WTC11 (cell line): ENCODE measurements around the gene CREBBP. TPM values are rescaled to one million over a fixed set of nuclear protein-coding genes. Genes with fewer than 3 reads are reported as not detected.
A peak's percentile ranks its signal among the peaks of the same experiment; 100 is the strongest.

Experiments used
- ATAC-seq: fragments of 200-7000 bp; cut with Tn5 transposase; 2 replicates; pipeline ENCODE4 v1.10.0; 2021; ENCODE audit warnings: mild to moderate bottlenecking, moderate library complexity
- CTCF ChIA-PET: fragments of 300-600 bp; sonication (Branson Sonifier 250); formaldehyde crosslinking; loops from one replicate; lab custom pipeline; 2021; ENCODE audit warnings: antibody characterized with exemption; lab: Charles Lee
- POLR2A ChIA-PET: fragments of 350-600 bp; sonication (Branson Sonifier 250); formaldehyde crosslinking; loops from one replicate; lab custom pipeline; 2021; ENCODE audit warnings: antibody characterized with exemption; lab: Charles Lee
- DNase-seq: peaks from one replicate; pipeline ENCODE4 v3.0.0; 2021; ENCODE audit warnings: low spot score
- H3K27ac Mint-ChIP-seq: 2 replicates; pipeline ENCODE4 v1.8.0; 2021; ENCODE audit warnings: mixed read lengths
- H3K27me3 Mint-ChIP-seq: 2 replicates; pipeline ENCODE4 v1.8.0; 2021; ENCODE audit warnings: low read depth, mild to moderate bottlenecking, moderate library complexity, mixed read lengths
- H3K36me3 Mint-ChIP-seq: 2 replicates; pipeline ENCODE4 v1.8.0; 2021; ENCODE audit warnings: mixed read lengths
- H3K4me1 Mint-ChIP-seq: 2 replicates; pipeline ENCODE4 v1.8.0; 2022; ENCODE audit warnings: mixed read lengths
- H3K4me3 Mint-ChIP-seq: 2 replicates; pipeline ENCODE4 v1.8.0; 2021; ENCODE audit warnings: mild to moderate bottlenecking, moderate library complexity, mixed read lengths
- H3K9me3 Mint-ChIP-seq: 2 replicates; pipeline ENCODE4 v1.8.0; 2021; ENCODE audit warnings: mixed read lengths
- FOXK1 ChIP-seq: sonication (generic); formaldehyde crosslinking; IDR thresholded peaks from 2 replicates; pipeline ENCODE4 v1.8.0; 2022; ENCODE audit warnings: mild to moderate bottlenecking, moderate library complexity, missing genetic modification reagents
- FOXP1 ChIP-seq: sonication (generic); formaldehyde crosslinking; IDR thresholded peaks from 2 replicates; pipeline ENCODE4 v1.8.0; 2022; ENCODE audit warnings: missing genetic modification reagents, mild to moderate bottlenecking, moderate library complexity, borderline replicate concordance
- GABPB1 ChIP-seq: sonication (generic); formaldehyde crosslinking; IDR thresholded peaks from 2 replicates; pipeline ENCODE4 v1.8.1; 2023; ENCODE audit warnings: mild to moderate bottlenecking, missing genetic modification reagents
- MXD4 ChIP-seq: fragments of 250-450 bp; sonication (Bioruptor Pico); IDR thresholded peaks from 2 replicates; pipeline ENCODE4 v1.8.0; 2021; ENCODE audit warnings: mild to moderate bottlenecking, moderate library complexity, borderline replicate concordance
- NFE2L1 ChIP-seq: sonication (generic); formaldehyde crosslinking; IDR thresholded peaks from 2 replicates; pipeline ENCODE4 v1.8.1; 2023; ENCODE audit warnings: missing genetic modification reagents
- NR1H2 ChIP-seq: sonication (generic); formaldehyde crosslinking; IDR thresholded peaks from 2 replicates; pipeline ENCODE4 v1.9.0; 2021; ENCODE audit warnings: mild to moderate bottlenecking, moderate library complexity, missing genetic modification reagents
- ZNF121 ChIP-seq: sonication (generic); formaldehyde crosslinking; IDR thresholded peaks from 2 replicates; pipeline ENCODE4 v1.8.0; 2023; ENCODE audit warnings: missing genetic modification reagents
- ZNF232 ChIP-seq: sonication (generic); formaldehyde crosslinking; IDR thresholded peaks from 2 replicates; pipeline ENCODE4 v1.8.0; 2022; ENCODE audit warnings: mild to moderate bottlenecking, missing genetic modification reagents
- ZNF423 ChIP-seq: fragments of 250-450 bp; sonication (Bioruptor Pico); IDR thresholded peaks from 2 replicates; pipeline ENCODE4 v2.1.2; 2022; ENCODE audit warnings: mild to moderate bottlenecking, moderate library complexity
- total RNA-seq: library from RNA; stranded (reverse); gene quantifications from 3 replicates; pipeline ENCODE4 v1.2.3, GENCODE V29; 2021
- TF ChIP-seq, protein P1 (sequence below): sonication (generic); formaldehyde crosslinking; IDR thresholded peaks from 2 replicates; pipeline ENCODE4 v1.8.0; 2022; ENCODE audit warnings: mild to moderate bottlenecking, missing genetic modification reagents
- TF ChIP-seq, protein P2 (sequence below): sonication (generic); formaldehyde crosslinking; IDR thresholded peaks from 2 replicates; pipeline ENCODE4 v1.8.1; 2022; ENCODE audit warnings: low read depth, missing genetic modification reagents, borderline replicate concordance
- TF ChIP-seq, protein P3 (sequence below): sonication (generic); formaldehyde crosslinking; IDR thresholded peaks from 2 replicates; pipeline ENCODE4 v1.8.1; 2022; ENCODE audit warnings: low read depth, mild to moderate bottlenecking, moderate library complexity, missing genetic modification reagents, borderline replicate concordance
- TF ChIP-seq, protein P4 (sequence below): sonication (generic); formaldehyde crosslinking; conservative IDR thresholded peaks from 2 replicates; pipeline ENCODE4 v1.8.1; 2023; ENCODE audit warnings: mild to moderate bottlenecking, low read depth, missing genetic modification reagents, moderate library complexity

The CREBBP gene
- total RNA-seq, 1 experiment from 2014 or later: 49.6 TPM

DNA sequence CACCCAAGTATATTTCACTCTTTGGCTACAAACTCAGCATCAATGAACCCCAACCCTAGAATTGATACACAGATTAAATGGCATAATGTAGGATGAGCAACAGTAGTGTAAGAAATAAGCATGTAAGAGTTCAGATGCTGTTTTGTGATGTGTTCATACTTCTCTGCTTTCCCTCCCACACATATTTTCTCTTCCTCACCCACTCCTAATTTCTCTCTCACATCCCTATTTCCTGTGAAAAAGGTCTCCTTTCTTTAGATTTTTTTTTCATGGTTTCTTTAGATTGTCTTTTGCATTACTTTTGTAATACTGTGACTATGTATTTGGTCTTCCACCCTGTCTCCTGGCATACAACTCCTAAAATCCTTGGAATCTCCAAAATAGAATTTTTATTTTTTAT, 21.7 kb downstream of the CREBBP start (continued):
- TF ChIP-seq, protein P1, sequence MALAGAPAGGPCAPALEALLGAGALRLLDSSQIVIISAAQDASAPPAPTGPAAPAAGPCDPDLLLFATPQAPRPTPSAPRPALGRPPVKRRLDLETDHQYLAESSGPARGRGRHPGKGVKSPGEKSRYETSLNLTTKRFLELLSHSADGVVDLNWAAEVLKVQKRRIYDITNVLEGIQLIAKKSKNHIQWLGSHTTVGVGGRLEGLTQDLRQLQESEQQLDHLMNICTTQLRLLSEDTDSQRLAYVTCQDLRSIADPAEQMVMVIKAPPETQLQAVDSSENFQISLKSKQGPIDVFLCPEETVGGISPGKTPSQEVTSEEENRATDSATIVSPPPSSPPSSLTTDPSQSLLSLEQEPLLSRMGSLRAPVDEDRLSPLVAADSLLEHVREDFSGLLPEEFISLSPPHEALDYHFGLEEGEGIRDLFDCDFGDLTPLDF: no peak
- TF ChIP-seq, protein P2, sequence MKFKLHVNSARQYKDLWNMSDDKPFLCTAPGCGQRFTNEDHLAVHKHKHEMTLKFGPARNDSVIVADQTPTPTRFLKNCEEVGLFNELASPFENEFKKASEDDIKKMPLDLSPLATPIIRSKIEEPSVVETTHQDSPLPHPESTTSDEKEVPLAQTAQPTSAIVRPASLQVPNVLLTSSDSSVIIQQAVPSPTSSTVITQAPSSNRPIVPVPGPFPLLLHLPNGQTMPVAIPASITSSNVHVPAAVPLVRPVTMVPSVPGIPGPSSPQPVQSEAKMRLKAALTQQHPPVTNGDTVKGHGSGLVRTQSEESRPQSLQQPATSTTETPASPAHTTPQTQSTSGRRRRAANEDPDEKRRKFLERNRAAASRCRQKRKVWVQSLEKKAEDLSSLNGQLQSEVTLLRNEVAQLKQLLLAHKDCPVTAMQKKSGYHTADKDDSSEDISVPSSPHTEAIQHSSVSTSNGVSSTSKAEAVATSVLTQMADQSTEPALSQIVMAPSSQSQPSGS (CRISPR knock-in tag): no peak
- TF ChIP-seq FOXK1 (CRISPR knock-in tag) (no peak), NR1H2 (no peak), NFE2L1 (CRISPR knock-in tag) (no peak), MXD4 (CRISPR knock-in tag) (no peak), FOXP1 (no peak), ZNF423 (CRISPR knock-in tag) (no peak)
- TF ChIP-seq, protein P3, sequence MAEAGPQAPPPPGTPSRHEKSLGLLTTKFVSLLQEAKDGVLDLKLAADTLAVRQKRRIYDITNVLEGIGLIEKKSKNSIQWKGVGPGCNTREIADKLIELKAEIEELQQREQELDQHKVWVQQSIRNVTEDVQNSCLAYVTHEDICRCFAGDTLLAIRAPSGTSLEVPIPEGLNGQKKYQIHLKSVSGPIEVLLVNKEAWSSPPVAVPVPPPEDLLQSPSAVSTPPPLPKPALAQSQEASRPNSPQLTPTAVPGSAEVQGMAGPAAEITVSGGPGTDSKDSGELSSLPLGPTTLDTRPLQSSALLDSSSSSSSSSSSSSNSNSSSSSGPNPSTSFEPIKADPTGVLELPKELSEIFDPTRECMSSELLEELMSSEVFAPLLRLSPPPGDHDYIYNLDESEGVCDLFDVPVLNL: no peak

DNA sequence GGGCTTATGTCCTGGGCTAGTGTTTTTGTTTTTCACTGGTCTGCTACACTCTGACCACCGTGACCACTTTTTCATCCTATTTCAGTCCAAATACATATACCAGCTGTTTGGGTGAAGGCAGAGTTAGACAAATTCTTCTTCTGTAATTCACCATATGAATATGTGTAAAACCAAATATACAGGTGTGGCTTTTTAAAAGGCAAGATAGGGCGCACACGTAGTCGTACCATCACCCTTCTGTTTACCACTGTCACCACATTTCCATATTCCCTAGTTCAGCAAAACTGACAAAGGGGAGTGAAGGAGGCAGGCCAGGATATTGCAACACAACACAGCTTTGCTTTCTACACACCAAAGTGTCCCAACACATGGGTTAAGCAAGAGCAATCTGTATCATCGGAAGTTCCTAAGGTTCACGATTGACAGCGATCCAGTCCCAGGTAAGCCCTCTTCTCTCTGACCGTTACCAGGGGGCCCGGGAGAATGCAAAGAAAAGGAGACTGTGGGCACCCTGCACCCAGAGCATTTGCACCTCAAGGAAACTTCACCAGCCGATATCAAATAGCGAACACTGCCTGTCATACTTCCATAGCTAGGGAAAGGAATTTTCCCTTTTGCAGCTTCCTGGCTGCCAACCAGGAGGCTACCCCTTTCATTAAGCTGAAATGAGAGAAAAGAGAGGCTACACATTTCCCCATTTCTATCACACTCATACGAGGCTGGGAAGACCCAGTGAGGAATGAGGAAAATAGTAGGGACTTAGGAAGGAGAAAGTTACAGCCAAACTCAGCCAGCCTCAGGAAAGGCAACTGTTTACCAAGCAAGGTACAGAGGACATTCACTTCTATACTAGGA, 23.1 kb downstream of the CREBBP start:
- ATAC-seq (no peak), DNase-seq (no peak)
- CTCF ChIA-PET: interaction anchor here (0.6 to 1.4 kb wide), 2 partner anchors 13 to 81 kb away, joined by 3 read pairs; no protein-coding TSS in a partner anchor
- peak; percentile 72; the same call in 1 of the 2 replicates for TF ChIP-seq GABPB1 (CRISPR knock-in tag)
- no peak for TF ChIP-seq ZNF232 (CRISPR knock-in tag)
- Mint-ChIP-seq H3K27me3 (no peaks in the 10 kb centered on the region), H3K36me3 (no peaks in the 10 kb centered on the region), H3K27ac (peak overlapping the region; percentile 59), H3K9me3 (no peaks in the 10 kb centered on the region), H3K4me3 (no peak overlapping the region), H3K4me1 (peaks cover 48% of the 10 kb centered on the region)
- POLR2A ChIA-PET: no interaction called here

DNA sequence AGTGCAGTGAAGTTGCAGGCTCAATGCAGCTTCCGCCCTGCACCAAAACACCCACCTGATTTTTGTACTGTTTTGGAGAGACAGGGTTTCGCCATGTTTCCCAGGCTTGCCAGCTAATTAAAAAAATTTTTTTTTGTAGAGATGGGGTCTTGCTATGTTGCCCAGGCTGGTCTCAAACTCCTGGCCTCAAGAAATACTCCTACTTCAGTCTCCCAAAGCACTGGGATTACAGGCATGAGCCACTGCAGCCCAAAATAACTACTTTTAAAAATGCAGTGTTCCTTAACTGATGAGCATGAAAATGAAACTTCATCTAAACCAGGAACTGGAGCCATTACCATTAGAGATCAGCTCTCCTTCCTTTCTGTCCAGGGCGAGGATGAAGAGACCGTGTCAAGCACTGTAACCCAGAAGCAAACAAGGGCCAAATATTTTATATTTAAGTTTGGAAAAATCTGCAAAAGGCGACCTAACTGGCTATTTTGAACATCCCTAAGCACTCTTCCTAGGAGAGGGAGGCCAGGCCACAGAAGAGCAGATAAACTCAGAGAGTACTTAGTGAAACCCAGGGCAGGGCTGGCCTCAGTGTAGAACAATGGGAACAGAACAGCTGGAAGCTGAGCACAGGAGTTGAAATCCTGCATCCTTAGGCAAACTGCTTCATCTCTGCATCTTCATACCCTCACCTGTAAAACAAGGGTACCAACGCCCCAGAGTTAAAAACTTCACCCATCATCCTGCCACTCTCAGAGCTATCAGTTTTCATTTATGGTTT, 24.0 kb downstream of the CREBBP start:
- ATAC-seq (peak; percentile 72), DNase-seq (no peak)
- Mint-ChIP-seq H3K36me3 (no peaks in the 10 kb centered on the region), H3K4me3 (no peak overlapping the region)
- TF ChIP-seq ZNF121: peak; percentile 60; the same call in 1 of the 2 replicates
- TF ChIP-seq, protein P4, sequence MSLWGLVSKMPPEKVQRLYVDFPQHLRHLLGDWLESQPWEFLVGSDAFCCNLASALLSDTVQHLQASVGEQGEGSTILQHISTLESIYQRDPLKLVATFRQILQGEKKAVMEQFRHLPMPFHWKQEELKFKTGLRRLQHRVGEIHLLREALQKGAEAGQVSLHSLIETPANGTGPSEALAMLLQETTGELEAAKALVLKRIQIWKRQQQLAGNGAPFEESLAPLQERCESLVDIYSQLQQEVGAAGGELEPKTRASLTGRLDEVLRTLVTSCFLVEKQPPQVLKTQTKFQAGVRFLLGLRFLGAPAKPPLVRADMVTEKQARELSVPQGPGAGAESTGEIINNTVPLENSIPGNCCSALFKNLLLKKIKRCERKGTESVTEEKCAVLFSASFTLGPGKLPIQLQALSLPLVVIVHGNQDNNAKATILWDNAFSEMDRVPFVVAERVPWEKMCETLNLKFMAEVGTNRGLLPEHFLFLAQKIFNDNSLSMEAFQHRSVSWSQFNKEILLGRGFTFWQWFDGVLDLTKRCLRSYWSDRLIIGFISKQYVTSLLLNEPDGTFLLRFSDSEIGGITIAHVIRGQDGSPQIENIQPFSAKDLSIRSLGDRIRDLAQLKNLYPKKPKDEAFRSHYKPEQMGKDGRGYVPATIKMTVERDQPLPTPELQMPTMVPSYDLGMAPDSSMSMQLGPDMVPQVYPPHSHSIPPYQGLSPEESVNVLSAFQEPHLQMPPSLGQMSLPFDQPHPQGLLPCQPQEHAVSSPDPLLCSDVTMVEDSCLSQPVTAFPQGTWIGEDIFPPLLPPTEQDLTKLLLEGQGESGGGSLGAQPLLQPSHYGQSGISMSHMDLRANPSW (CRISPR knock-in tag): no peak
- TF ChIP-seq, all 79 proteins: peak for 1
- POLR2A ChIA-PET: interaction anchor here (0.6 kb wide), 1 partner anchor 41 kb away, joined by 3 read pairs; no protein-coding TSS in a partner anchor
- H3K27ac Mint-ChIP-seq: peak overlapping the region; percentile 49; the same call in 1 of the 2 replicates
- peaks cover 41% of the 10 kb centered on the region for H3K4me1 Mint-ChIP-seq
- H3K9me3 Mint-ChIP-seq: no peaks in the 10 kb centered on the region
- H3K27me3 Mint-ChIP-seq: no peaks in the 10 kb centered on the region
- CTCF ChIA-PET: interaction anchor here (0.5 to 1.4 kb wide), 3 partner anchors 13 to 82 kb away, joined by 3 to 4 read pairs (median 3); no protein-coding TSS in a partner anchor
